Hepatocyte (in vitro differentiated cells): ENCODE measurements around the gene KIF1C.

ENCODE experiments used
- EZH2 ChIP-seq: fragments of 200-600 bp; sonication (generic); IDR thresholded peaks from 2 replicates; pipeline ENCODE4 v1.6.1; 2016; ENCODE audit warnings: antibody characterized with exemption, mild to moderate bottlenecking, borderline replicate concordance
- EZH2phosphoT487 ChIP-seq: fragments of 200-600 bp; sonication (generic); IDR thresholded peaks from one replicate; pipeline ENCODE4 v1.6.1; 2018; ENCODE audit warnings: antibody characterized with exemption, mild to moderate bottlenecking, low read depth, moderate library complexity; ENCODE audit not compliant: unreplicated experiment, severe bottlenecking
- TF ChIP-seq, protein P1 (sequence below): fragments of 200-600 bp; sonication (generic); IDR thresholded peaks from 2 replicates; pipeline ENCODE4 v1.5.1; 2016; ENCODE audit warnings: antibody characterized with exemption, mild to moderate bottlenecking; ENCODE audit not compliant: poor library complexity

DNA sequence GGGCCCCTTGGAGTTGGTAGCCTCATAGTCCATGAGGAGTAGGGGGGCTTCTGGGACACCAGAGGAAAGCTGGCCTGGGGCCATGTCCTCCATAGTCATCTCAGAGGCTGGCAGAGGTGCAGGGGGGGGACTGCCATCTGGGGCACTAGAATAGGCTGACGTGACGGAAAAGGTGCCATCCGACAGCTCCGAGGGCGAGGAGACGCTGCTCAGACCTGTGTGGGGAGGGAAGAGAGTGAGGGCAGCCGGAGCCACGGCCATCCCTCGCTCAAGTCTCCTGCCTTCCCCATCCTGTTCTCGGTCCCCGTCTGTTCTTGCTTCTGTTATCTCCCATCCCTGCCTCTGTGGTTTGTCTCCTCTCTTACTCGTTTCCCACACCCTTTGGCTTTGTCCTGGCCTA lies 25.4 kb upstream of the KIF1C start:
- TF ChIP-seq, protein P1, sequence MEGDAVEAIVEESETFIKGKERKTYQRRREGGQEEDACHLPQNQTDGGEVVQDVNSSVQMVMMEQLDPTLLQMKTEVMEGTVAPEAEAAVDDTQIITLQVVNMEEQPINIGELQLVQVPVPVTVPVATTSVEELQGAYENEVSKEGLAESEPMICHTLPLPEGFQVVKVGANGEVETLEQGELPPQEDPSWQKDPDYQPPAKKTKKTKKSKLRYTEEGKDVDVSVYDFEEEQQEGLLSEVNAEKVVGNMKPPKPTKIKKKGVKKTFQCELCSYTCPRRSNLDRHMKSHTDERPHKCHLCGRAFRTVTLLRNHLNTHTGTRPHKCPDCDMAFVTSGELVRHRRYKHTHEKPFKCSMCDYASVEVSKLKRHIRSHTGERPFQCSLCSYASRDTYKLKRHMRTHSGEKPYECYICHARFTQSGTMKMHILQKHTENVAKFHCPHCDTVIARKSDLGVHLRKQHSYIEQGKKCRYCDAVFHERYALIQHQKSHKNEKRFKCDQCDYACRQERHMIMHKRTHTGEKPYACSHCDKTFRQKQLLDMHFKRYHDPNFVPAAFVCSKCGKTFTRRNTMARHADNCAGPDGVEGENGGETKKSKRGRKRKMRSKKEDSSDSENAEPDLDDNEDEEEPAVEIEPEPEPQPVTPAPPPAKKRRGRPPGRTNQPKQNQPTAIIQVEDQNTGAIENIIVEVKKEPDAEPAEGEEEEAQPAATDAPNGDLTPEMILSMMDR, result no peak
- TF ChIP-seq EZH2 (no peak), EZH2phosphoT487 (no peak)
